ENCODE measurements around the gene CDH22. TPM values are rescaled to one million over a fixed set of nuclear protein-coding genes. Genes with fewer than 3 reads are reported as not detected.
A peak's percentile ranks its signal among the peaks of the same experiment; 100 is the strongest.

CDH22 gene
- total and polyA plus RNA-seq, 7 donors: 0.11 to 1.4 (median 0.53) TPM

- intact Hi-C loops (cut with DNase I): no loop called here
- ATAC-seq: peak in 3 of 4 donors; percentile 11 to 33 (median 29)
- Histone ChIP-seq H3K9me3 (no peaks in the 10 kb centered on the region), H3K4me1 (peaks cover 11% of the 10 kb centered on the region), H3K27ac (no peak overlapping the region), H3K27me3 (ENCODE audit: insufficient read depth in 3 of 3, low read length in 2 of 3) (peaks cover 0 to 36% (median 3%) of the 10 kb centered on the region in 3 donors), H3K4me3 (no peak overlapping the region), H3K36me3 (ENCODE audit: insufficient read depth in 1 of 2, low read depth in 1 of 2) (no peaks in the 10 kb centered on the region)
- no peak for DNase-seq
- 27 to 44% (median 32%) methylated on average over 6 to 7 of the region's 7 CpGs for WGBS, 3 donors
- TF ChIP-seq CTCF (IDR thresholded peaks at IDR 0.05): no peak
Observed at GRCh38 chr20:46317685-46318177, 9.4 kb upstream of the CDH22 start.

- intact Hi-C loops (cut with DNase I): no loop called here
- no peak for TF ChIP-seq CTCF (IDR thresholded peaks at IDR 0.05)
- WGBS, 3 donors: 12 to 19% (median 15%) methylated on average over 24 of the region's 24 CpGs
- H3K27ac ChIP-seq: peak overlapping the region; percentile 23
- DNase-seq (peak in 1 of 2 donors; percentile 57), ATAC-seq (peak; percentile 29 to 87 (median 80))
- no peaks in the 10 kb centered on the region for H3K36me3 ChIP-seq (ENCODE audit: insufficient read depth in 1 of 2, low read depth in 1 of 2)
- no peaks in the 10 kb centered on the region for H3K9me3 ChIP-seq
- peak overlapping the region; percentile 18 for H3K4me3 ChIP-seq
- H3K4me1 ChIP-seq: peaks cover 11% of the 10 kb centered on the region
- peaks cover 0 to 41% (median 8%) of the 10 kb centered on the region in 3 donors for H3K27me3 ChIP-seq (ENCODE audit: insufficient read depth in 3 of 3, low read length in 2 of 3)
Observed at GRCh38 chr20:46316984-46317684, 8.8 kb upstream of the CDH22 start.

GRCh38 chr20:46315311-46315710 is 7.0 kb upstream of the CDH22 start:
- Histone ChIP-seq H3K9me3 (no peaks in the 10 kb centered on the region), H3K27ac (no peak overlapping the region), H3K4me3 (no peak overlapping the region), H3K36me3 (ENCODE audit: insufficient read depth in 1 of 2, low read depth in 1 of 2) (no peaks in the 10 kb centered on the region), H3K27me3 (ENCODE audit: insufficient read depth in 3 of 3, low read length in 2 of 3) (peaks cover 0 to 58% (median 10%) of the 10 kb centered on the region in 3 donors), H3K4me1 (peaks cover 11% of the 10 kb centered on the region)
- no peak for TF ChIP-seq CTCF (IDR thresholded peaks at IDR 0.05)
- 79 to 83% (median 79%) methylated on average over 6 of the region's 6 CpGs for WGBS, 3 donors
- ATAC-seq (no peak), DNase-seq (no peak)
- intact Hi-C loops (cut with DNase I): no loop called here

GRCh38 chr20:46312945-46313861 is 4.9 kb upstream of the CDH22 start:
- no peaks in the 10 kb centered on the region for H3K9me3 ChIP-seq
- H3K4me1 ChIP-seq: peaks cover 11% of the 10 kb centered on the region
- no peak for DNase-seq
- no peak for ATAC-seq
- no peak overlapping the region for H3K27ac ChIP-seq
- intact Hi-C loops (cut with DNase I): no loop called here
- peaks cover 0 to 79% (median 13%) of the 10 kb centered on the region in 3 donors for H3K27me3 ChIP-seq (ENCODE audit: insufficient read depth in 3 of 3, low read length in 2 of 3)
- no peak for TF ChIP-seq CTCF (IDR thresholded peaks at IDR 0.05)
- 52 to 55% (median 53%) methylated on average over 16 of the region's 16 CpGs for WGBS, 3 donors
- no peak overlapping the region for H3K4me3 ChIP-seq
- H3K36me3 ChIP-seq (ENCODE audit: insufficient read depth in 1 of 2, low read depth in 1 of 2): no peaks in the 10 kb centered on the region

All from psoas muscle (tissue), 8 donors.